ENCODE results near the gene ADGRD1.
"Not testable (repeated sequence)": the region's sequence is repeated elsewhere in the genome, so short reads cannot be mapped to it uniquely, and the experiment has no call there.

The ADGRD1 gene

GRCh38 chr12:131113568-131114270 lies 160.0 kb downstream of the ADGRD1 start:
- in situ Hi-C loops (cut with HindIII; ENCODE audit: low sequenced_read_pairs), result no loop called here

- in situ Hi-C loops (cut with HindIII; ENCODE audit: low sequenced_read_pairs), result no loop called here
Observed at GRCh38 chr12:131114271-131114670, 160.6 kb downstream of the ADGRD1 start.

GRCh38 chr12:131114942-131115584 lies 161.4 kb downstream of the ADGRD1 start:
- in situ Hi-C loops (cut with HindIII; ENCODE audit: low sequenced_read_pairs), result no loop called here

DNA sequence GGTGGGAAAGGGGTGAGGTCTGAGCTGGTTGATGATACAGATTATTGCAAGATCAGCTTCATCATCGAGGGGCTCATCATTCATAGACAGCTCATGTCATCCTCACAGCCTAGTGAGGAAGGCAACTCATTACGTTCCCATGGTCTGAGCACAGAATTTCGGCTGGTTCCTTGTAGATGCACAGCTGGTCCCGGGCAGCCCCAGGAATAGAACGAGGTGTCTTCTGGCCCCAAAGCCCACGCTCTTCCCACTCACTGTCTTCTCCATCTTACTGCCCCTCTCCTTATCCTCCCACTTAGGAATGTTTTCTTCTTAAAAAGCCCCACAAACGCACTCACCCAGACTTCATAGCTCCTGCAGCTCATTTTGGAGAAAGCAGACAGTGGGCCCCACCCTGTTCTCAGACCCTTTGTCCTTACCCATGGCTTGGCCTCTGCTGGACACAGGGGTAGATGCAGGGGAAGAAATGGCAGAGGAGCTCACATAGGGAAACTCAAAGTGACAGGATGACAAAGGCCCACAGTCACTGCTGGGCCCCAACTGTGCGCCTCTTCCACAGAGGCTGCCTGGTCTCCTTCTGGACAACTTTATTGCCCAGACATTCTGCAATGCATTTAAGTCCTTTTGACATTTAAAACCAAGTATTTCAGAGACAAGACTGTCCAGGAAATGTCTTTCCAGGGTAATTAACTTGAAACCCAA lies 162.2 kb downstream of the ADGRD1 start:
- in situ Hi-C loops (cut with HindIII; ENCODE audit: low sequenced_read_pairs), result no loop called here

- in situ Hi-C loops (cut with HindIII; ENCODE audit: low sequenced_read_pairs), result no loop called here
Observed at GRCh38 chr12:131116468-131117117, 162.9 kb downstream of the ADGRD1 start.

- in situ Hi-C loops (cut with HindIII; ENCODE audit: low sequenced_read_pairs), result no loop called here
Observed at GRCh38 chr12:131117438-131118245, 163.9 kb downstream of the ADGRD1 start.

DNA sequence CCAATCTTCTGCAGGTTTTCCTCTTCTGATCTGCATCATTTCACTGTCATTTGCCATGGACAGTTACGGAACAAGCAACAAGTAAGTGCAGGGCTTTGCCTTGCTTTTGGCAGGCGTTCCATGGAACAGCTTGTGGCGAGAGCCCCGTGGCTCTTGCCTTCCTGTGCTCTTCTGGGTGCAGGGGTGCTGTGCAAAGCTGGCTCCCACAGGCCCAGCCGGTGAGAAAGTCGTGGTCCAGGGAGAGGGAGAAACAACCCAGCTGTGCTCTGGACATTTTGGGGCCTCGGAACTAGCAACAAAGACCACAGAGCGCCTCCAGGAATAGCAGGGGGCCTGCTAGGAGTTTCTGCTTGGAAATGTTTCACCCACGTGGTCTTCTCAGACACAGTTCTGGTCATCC lies 164.7 kb downstream of the ADGRD1 start:
- in situ Hi-C loops (cut with HindIII; ENCODE audit: low sequenced_read_pairs), result no loop called here

DNA sequence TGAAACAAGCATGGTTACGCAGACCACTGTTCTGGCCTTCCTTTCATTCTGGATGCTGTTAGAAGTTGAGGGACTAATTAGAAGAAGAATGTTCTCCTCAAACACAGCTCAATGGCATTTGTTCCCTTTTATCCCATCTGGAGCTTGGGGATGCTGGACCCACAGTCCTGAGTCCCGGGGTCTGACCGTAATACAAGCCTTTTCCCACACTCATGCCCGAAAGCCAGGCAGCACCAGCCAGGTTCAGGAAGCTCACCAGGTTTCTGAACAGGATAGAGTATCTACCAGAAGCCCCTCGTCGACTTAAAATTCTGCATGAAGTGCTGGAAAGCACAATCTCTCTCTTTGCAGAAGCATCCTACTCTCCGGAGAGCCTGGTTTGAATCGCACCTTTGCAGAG lies 165.6 kb downstream of the ADGRD1 start:
- in situ Hi-C loops (cut with HindIII; ENCODE audit: low sequenced_read_pairs), result not testable (repeated sequence)

GRCh38 chr12:131119936-131120335 lies 166.2 kb downstream of the ADGRD1 start:
- in situ Hi-C loops (cut with HindIII; ENCODE audit: low sequenced_read_pairs), result no loop called here

DNA sequence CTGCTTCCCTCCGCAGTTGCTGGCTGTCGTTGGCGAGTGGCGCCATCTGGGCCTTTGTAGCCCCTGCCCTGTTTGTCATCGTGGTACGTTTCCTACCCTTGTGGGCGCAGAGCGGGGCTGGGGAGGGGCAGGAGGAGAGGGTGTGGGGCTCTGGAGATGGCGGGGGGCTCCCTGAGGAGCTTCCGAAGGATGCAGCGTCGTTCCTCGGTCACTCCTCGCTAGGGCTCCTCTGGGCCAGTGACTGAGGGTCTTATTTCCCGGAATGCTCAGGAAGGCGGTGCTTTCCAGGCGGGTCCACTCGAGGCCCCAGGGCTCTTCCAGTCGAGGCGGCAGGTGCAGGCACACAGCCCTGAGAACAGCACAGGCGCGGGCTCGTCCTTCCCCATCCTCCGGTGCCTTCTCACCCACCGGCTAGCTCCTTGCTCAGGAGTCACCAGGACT lies 167.1 kb downstream of the ADGRD1 start:
- in situ Hi-C loops (cut with HindIII; ENCODE audit: low sequenced_read_pairs), result no loop called here

DNA sequence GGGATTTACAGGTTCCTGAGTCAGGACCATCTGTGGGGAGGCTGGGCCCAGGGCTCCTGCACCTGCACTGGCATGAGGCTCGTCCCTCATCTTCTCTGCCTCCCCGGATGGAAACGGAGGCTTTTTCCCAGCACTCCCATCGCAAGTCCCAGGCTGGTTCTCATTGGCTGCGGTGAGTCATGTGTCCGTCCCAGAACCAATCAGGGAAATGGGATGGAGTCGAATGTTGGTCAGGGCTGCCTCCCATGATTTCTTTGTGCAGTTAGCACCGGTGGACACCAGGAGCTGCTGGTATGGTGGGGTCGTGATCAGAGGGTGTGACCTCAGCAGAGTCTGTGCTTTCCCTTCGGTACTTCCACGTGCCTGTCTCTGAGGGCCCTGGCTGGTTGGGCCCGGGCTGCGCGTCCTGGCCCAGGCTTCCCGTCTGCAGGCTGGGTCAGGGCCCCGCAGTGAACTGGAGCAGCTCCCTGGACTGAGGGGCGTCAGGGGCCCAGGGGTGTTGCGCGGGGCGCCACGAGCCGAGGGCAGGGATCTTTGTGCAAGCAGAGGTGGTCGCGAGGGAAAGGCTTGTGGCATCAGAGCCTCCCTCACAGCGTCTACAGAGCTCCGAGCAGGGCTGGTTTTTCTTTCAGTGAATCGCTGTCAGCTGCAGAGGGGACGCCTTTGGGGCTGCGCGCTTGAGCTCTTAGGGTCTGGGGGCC lies 168.1 kb downstream of the ADGRD1 start:
- in situ Hi-C loops (cut with HindIII; ENCODE audit: low sequenced_read_pairs), result no loop called here

- in situ Hi-C loops (cut with HindIII; ENCODE audit: low sequenced_read_pairs), result no loop called here
Observed at GRCh38 chr12:131122631-131123030, 168.9 kb downstream of the ADGRD1 start.

- in situ Hi-C loops (cut with HindIII; ENCODE audit: low sequenced_read_pairs), result no loop called here
Observed at GRCh38 chr12:131123817-131124216, 170.1 kb downstream of the ADGRD1 start.

DNA sequence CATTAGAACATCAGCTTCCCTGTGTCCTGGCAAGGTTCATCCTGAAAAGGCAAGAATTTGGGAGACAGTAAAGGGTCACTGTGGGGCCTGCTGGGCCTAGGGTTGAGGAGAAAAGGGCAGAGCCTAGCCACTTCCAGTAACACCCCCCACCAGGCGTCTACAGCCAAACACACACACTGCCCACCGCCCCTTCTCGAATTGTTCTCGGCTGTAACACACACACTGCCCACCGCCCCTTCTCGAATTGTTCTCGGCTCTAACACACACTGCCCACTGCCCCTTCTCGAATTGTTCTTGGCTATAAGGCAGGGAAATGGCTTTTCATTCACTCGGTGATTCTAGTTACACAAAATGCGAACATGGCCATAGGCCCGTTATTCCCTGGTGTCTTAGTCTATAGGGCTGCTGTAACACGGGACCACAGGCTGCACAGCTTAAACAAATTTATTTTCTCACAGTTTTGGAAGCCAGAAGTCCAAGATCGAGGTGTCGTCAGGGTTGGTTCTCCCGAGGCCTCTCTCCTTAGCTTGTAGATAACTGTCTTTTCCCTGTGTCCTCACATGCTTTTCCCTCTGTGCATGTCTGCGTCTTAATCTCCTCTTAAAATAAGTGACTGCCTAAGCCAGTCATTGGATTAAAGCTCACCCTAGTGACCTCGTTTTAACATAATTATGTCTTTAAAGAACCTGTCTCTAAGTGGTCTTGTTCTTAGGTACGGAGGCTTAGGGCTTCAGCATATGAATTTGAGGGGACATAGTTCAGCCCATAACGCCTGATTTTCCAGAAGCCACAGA lies 171.0 kb downstream of the ADGRD1 start:
- in situ Hi-C loops (cut with HindIII; ENCODE audit: low sequenced_read_pairs), result no loop called here

DNA sequence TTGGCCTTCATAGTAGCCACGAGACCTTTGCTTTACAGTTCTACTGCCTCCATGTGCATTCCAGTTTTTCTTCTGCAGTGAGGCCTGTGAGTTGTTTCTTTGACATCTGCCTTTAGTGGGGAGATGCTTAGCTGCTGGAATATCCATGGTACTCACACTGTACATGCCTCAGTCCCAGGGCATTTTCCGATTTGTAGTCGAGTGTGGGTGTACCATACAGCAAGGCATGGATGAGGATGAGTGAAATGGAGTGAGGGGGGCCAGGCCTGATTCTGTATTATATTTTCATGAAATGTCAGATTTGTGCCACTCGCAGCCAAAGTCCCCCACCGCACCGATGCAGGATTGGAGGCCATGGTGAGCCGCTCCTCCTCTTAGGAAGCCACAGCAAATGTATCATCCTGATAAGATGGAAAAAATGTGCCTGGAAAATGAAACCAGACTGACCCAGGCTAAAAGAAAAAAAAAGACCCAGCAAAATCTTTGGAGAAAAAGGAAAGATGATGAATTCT lies 173.0 kb downstream of the ADGRD1 start:
- in situ Hi-C loops (cut with HindIII; ENCODE audit: low sequenced_read_pairs), result no loop called here

DNA sequence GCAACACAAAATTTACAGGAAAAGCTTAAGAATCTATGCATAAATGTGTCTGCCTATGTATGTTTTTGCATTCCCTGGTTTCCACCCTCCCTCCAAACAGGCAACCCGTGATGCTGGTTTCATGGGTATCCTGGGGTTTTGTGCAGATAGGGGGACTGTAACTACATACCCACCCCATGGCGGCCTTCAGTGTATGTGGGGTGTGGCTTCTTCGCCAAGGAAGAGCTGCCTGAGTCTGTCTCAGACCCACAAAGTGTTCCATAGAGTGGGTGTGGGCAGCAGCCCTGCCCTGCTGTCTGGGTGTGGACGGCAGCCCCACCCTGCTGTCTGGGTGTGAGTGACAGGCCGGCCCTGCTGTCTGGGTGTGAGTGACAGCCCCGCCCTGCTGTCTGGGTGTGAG lies 174.8 kb downstream of the ADGRD1 start:
- in situ Hi-C loops (cut with HindIII; ENCODE audit: low sequenced_read_pairs), result no loop called here

DNA sequence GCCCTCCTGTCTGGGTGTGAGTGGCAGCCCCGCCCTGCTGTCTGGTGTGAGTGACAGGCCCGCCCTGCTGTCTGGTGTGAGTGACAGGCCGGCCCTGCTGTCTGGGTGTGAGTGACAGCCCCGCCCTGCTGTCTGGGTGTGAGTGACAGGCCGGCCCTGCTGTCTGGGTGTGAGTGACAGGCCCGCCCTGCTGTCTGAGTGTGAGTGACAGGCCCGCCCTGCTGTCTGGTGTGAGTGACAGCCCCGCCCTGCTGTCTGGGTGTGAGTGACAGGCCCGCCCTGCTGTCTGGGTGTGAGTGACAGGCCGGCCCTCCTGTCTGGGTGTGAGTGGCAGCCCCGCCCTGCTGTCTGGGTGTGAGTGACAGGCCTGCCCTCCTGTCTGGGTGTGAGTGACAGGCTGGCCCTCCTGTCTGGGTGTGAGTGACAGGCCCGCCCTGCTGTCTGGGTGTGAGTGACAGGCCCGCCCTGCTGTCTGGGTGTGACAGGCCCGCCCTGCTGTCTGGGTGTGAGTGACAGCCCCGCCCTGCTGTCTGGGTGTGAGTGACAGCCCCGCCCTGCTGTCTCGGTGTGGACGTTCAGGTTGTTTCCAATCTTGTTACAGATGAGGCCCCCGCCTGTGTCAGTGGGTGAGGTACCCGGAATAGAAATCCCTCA lies 175.4 kb downstream of the ADGRD1 start:
- in situ Hi-C loops (cut with HindIII; ENCODE audit: low sequenced_read_pairs), result not testable (repeated sequence)

- in situ Hi-C loops (cut with HindIII; ENCODE audit: low sequenced_read_pairs), result no loop called here
Observed at GRCh38 chr12:131129839-131130238, 176.1 kb downstream of the ADGRD1 start.
